ENCODE measurements around the gene S100Z.
"Not testable (repeated sequence)": the region's sequence is repeated elsewhere in the genome, so short reads cannot be mapped to it uniquely, and the experiment has no call there.

Gene S100Z

DNA sequence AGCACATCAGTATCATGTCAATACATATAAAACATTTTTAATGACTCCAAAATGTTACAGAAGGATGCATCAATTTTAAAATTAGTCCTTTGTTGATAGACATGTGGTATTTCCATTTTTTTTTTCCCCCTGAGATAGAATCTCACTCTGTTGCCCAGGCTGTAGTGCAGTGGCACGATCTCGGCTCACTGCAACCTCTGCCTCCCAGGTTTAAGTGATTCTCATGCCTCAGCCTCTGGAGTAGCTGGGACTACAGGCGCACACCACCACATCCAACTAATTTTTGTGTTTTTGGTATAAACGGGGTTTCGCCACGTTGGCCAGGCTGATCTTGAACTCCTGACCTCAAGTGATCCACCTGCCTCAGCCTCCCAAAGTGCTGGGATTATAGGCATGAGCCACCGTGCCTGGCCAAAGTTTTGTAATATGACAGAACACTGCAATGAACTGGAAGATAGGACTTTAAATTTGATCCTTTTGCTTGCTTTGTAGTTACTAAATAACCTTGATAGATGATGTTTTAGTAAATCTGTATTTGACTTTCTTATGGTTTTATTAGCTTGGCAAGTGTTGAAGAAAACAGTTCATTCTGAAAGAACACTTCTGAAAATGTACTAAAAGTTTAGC, 27.6 kb upstream of the S100Z start:
- not testable (repeated sequence) for FAIRE-seq; DNase-seq (ENCODE audit: insufficient read length, low spot score)

DNA sequence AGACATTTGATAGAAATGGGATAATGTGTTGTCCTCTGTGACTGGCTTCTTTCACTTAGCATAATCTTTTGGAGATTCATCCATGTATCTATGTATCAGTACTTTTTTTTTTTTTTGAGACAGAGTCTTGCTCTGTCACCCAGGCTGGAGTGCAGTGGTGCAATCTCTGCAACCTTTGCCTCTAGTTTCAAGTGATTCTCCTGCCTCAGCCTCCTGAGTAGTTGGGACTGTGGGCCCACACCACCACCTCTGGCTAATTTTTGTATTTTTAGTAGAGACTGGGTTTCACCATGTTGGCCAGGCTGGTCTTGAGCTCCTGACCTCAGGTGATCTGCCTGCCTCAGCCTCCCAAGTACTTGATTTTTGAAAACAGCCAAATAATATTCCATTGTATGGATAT, 23.4 kb upstream of the S100Z start:
- DNase-seq (ENCODE audit: insufficient read length, low spot score); FAIRE-seq: not testable (repeated sequence)

DNA sequence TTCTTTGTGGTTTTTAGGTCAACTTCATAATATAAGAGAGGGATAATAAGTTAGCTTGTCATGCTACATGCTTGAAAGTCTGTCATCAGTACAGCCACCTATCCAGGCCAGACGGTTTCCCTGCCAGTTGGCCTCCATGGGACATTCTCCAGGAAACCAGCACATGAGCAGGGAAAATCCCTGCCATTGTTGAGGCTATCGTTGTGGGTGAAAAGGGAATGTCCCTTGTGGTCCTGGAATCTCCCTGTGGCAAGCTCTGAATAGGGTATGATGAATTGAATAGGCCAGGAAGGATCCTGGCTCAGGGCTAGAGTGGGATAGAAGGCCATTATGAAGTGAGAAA, 18.7 kb upstream of the S100Z start:
- DNase-seq (ENCODE audit: insufficient read length, low spot score) (no peak), FAIRE-seq (no peak)

DNA sequence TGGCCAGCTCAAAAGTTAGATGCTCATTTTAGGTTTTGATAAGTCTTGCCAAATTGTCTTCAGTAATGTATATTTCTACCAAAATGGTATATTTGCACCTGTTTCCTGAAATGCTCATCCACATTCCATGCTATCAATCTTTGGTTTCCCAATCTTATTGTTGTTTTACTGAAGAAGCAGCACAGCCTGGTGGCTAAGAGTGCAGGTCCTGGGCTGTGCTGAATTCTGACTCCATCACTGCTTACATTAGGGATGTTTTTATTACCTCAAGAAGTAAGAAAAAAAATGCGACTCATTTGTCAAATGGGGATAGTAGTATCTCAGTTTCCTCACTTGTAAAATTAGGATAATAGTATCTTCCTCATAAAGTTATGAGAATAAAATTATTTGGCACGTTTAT, 13.6 kb upstream of the S100Z start:
- DNase-seq (ENCODE audit: insufficient read length, low spot score): no peak
- no peak for FAIRE-seq

DNA sequence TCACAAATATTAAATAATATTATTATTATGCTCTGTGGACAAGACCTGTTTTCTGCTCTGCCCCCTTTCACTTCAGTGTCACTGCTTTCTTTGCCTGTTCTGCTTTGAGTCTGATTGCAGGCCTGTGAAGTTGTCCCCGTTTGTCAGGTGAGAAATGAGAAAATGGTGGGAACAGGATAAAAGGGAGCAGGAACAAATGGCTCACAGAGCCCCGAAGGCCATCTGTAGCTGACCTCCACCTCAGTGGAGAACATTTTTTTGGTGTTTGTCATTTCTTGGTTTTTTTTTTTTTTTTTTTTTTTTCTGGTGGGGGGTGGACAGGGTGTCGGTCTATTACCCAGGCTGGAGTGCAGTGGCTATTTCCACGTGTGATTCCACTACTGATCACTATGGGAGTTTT, 13.2 kb upstream of the S100Z start:
- DNase-seq (ENCODE audit: insufficient read length, low spot score): no peak
- no peak for FAIRE-seq

DNA sequence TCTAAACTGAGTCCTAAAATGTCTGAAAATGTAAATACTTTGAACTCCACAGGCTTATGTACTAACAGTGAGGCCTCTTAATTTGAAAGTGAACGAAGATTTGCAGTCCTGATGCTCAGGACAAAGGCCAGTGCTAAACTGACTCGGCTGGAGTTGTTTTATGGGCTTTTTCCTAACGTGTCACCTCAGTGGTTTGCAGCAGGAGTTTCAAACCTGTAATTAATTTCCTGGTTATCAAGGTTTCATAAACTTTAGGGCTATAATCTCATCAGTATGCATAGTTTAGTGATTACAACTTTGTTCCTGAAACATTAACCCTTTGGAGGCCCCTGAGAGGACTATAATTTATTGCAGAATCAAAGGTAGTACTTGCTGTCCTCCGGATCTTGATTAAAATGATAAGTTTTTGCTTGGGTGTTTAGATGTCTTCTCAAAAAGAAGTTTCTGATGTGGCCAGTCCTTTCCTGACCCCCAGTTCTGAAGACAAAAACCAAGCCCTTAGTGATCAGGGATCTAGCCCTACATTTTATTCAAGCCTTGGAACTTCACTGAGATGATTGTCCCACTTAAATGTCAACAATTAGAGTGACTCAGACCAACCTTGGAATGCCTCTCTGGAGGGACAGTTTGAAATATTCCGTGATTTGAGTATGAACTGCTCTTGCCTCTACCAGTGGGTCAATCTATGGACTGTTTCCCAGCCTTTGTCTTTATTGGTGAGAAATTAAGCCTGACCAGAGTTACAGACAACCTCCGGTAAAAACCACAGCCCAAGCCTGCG, 11.1 kb upstream of the S100Z start:
- no peak for FAIRE-seq
- DNase-seq (ENCODE audit: insufficient read length, low spot score): no peak

DNA sequence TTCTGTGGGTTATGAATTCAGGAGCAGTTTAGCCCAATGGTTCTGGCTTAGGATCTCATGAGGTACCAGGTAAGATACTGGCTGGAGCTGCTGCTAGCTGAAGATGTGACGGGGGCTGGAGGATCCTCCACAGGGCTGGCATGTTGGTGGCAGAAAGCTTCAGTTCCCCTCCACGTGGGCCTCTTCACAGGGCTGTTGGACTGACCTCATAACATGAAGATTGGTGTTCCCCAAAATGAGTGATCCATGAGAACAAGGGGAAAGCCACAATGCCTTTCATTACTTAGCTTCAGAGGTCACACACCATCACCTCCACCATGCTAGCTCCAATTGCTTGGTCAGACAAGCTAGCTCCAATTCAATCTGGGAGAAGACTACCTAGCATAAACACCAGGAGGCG, 8.5 kb upstream of the S100Z start:
- FAIRE-seq (no peak), DNase-seq (ENCODE audit: insufficient read length, low spot score) (no peak)

DNA sequence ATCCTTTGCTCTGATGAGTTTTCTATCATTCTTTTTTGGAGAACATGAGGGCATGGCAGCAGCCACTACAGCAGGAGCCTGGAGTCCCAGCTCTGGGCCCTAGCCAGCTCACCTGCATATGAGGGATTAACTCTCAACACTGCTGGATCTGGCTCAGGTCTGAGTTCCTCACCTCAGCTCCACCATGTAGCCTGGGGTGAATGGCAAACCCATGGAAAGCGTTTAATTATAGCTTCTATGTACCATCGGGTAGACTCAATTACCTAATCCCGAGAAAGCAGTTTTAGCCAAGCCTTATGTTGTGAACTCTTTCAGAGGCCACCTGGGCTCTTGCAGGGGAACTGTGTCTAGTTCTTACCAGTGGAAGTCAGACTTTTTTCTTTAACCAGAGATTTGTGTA, 3.9 kb upstream of the S100Z start:
- FAIRE-seq: no peak

DNA sequence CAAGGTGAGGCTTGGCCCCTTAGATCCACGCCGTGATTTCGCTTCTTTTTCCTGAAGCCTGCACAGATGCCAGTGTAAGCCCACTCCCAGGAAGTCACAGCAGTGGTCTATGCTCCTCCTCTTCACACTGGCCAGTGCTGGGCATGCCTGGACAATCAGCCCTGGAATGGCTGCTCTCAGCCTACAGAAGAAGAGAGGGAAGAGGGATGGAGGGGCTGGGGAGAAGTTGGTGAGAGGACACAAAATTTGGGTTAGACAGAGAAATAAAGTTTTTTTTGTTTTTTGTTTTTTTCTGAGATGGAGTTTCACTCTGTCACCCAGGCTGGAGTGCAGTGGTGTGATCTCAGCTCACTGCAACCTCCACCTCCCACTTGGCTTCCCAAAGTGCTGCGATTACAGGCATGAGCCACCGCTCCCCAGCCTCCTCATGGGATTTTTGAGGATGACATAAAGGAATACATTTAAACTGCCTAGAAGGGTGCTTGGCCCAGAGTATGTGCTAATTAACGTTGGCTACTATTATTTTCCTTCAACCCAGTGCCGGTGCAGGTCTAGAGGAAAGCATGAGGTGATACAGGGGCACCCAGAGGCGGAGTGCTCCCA, 830 bp downstream of the S100Z start:
- DNase-seq (ENCODE audit: insufficient read length, low spot score) (no peak), FAIRE-seq (no peak)

More for the DNA sequence above, 3.9 kb upstream of the S100Z start:
- no peak for DNase-seq (ENCODE audit: insufficient read length, low spot score)

DNA sequence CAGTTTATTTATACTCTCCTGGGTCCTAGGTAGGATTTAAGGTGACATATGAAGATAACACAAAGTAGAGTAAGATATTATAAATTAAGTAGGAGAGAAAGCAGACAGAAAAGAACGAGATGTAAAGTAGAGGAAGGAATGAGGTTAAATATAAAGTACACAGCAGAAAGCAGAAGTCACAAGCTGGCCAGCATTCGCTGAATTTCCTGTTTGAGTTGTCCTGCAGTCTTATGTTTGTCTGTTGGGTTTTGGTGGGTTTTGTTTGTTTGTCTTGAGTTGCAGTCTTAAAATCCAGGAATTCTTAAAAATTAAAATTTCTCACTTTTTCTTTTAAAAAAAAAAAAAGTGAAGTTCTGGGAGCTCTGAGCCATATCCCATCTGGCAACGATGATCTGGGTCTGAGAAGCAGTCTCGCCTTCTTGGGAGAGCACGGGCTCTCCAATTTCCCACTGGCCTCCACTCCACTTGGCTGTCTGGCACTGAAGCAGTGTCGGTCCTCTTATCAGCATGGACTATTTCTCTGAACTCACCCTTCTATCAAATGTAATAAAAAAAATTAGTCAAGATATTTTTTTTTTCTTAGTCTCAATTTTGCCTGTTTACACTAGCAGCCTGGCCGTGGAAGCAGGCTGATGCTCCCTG, 2.0 kb downstream of the S100Z start:
- FAIRE-seq: no peak

DNA sequence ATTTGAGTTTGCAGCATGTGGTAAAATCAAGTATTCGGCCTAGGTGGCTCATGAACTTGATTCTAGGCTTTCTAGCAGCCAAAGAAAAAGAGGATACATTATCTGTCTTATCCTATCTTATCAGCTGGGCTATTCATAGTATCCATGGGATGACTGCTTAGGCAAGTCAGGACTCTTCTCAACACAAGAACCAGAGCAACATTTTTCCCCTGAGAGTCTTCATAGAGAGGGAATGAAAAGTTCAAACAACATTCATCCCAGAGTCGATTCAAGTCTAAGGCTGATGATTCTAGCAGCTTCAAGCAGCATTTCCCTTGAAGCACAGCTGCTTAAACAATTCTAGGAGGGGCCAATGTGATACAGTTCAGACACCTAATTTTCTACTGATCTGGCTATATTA, 3.0 kb downstream of the S100Z start:
- no peak for DNase-seq (ENCODE audit: insufficient read length, low spot score)
- FAIRE-seq: no peak

More for the DNA sequence above, 2.0 kb downstream of the S100Z start:
- DNase-seq (ENCODE audit: insufficient read length, low spot score): no peak

DNA sequence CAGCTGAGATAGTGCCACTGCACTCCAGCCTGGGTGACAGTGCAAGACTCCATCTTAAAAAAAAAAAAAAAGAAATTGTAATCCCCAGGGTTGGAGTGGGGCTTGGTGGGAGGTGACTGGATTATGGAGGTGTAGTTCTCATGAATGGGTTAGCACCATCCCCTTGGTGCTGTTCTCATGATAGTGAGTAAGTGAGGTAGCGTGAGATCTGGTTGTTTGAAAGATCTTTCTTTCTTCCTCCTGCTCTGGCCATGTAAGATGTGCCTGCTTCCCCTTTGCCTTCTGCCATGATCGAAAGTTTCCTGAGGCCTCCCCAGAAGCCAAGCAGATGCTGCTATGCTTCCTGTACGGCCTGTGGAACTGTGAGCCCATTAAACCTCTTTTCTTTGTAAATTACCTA, 3.9 kb downstream of the S100Z start:
- DNase-seq (ENCODE audit: insufficient read length, low spot score); FAIRE-seq: not testable (repeated sequence)

DNA sequence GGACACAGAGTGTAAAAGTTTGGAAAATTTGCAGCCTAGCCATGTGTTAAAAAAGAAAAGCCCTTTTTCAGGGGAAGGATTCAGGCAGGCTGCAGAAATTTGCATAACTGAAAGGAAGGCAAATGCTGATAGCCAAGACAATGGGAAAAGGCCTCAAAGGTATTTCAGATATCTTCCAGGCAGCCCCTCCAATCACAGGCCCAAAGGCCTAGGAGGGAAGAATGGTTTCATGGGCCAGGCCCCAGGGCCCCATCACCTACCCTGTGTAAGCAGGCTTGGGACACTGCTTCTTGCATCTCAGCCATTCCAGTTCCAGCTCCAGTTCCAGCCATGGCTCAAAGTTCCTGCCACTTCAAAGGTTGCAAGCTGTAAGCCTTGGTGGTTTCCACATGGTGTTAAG, 4.8 kb downstream of the S100Z start:
- FAIRE-seq: no peak
- DNase-seq (ENCODE audit: insufficient read length, low spot score): no peak

DNA sequence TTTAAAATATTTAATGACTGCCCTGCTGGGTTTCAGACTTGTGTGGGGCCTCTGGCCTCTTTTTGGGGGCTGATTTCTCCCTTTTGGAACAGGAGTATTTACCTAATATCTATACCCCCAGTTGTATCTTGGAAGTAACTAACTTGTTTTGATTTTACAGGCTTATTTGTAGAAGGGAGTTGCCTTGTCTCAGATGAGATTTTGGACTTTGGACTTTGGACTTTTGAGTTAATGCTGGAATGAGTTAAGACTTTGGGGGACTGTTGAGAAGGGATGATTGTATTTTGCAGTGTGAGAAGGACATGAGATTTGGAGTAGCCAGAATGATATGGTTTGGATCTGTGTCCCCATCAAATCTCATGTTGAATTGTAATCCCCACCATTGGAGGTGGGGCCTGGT, 5.7 kb downstream of the S100Z start:
- DNase-seq (ENCODE audit: insufficient read length, low spot score); FAIRE-seq: not testable (repeated sequence)

DNA sequence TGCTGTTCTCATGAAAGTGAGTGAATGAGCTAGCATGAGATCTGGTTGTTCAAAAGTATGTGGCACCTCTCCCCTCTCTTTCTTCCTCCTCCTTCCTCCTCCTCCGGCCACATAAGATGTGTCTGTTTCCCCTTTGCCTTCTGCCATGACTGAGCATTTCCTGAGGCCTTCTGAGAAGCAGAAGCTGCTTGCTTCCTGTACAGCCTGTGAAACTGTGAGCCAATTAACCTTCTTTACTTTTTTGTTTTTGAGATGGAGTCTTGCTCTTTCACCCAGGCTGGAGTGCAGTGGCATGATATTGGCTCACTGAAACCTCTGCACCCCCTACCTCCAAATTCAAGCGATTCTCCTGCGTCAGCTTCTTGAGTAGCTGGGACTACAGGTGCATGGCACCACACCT, 6.1 kb downstream of the S100Z start:
- peak; percentile 91 for FAIRE-seq
- no peak for DNase-seq (ENCODE audit: insufficient read length, low spot score)

DNA sequence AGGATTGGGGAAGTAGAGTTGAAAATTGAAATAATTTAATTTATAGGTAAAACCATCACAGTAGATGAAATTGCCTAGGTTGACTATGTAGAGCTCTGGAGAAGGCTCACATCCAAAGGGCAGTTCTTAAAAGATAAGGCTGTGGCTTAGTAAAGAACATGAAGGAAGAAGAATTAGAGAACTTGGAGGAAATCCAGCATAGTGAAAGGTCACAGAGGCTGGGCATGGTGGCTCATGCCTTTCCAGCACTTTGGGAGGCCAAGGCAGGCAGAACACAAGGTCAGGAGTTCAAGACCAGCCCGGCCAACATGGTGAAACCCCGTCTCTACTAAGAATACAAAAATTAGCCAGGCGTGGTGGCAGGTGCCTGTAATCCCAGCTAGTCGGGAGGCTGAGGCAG, 7.0 kb downstream of the S100Z start:
- FAIRE-seq; DNase-seq (ENCODE audit: insufficient read length, low spot score): not testable (repeated sequence)

DNA sequence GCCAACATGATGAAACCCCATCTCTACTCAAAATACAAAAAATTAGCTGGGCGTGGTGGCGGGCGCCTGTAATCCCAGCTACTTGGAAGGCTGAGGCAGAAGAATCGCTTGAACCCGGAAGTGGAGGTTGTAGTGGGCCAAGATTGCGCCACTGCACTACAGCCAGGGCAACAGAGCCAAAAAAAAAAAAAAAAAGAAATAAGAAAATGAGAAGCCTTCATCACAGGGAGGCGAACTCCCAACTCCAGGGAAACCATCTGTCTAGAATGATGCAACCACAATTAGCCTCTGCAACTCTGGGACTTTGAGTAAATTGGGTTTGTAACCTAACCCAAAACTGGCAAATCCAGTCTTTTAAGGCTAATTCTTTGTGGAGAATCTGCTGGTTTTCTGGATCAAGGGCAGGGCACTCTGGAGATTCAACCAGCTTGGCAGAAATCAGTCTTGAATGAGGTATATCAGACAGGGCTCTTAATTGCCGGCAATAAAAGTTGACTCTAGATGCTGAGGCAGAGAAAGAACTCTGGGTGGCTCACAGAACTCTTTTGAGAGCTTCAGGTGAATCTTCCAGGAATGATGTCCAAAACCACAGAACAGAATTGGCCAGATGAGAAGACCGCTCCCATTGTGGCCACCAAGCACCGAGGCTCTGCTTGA, 9.9 kb downstream of the S100Z start:
- FAIRE-seq: no peak

DNA sequence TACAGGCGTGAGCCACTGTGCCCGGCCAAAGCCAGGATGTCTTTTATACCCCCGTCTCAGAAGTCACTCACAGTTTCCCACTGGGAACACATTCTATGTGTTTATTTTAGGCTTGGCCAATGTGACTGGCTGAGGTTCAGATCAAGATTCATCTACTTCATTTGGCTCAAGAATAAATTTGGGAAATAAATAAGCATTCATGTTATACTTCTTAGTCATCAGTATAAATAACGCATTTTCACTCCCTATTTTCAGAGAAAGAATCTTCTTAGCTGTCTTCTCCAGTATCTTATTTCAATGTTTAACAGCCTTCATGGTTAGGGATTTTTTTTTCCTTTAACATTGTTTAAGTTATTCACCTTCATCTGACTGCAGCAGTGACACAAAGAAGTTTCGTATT, 11.8 kb downstream of the S100Z start:
- DNase-seq (ENCODE audit: insufficient read length, low spot score): no peak

More for the DNA sequence above, 9.9 kb downstream of the S100Z start:
- DNase-seq (ENCODE audit: insufficient read length, low spot score): no peak

DNA sequence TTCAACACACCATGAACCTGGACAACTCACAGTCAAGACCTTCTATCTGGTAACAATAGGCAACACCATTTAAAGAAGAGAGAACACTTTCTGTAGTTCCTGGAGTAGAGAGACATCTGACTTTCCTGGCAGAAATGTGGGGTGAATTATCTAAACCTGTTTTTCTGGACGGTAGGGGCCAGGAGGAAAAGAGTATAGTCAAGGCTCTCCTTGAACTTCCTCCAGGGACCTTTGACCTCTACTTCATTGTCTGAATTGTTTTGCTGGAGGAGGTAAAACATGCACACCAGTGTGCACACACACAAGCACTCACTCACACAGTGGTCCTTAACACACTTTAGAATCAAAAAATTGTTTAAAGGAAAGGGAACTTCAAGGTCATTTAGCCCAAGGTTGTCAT, 13.2 kb downstream of the S100Z start:
- FAIRE-seq (no peak), DNase-seq (ENCODE audit: insufficient read length, low spot score) (no peak)

More for the DNA sequence above, 11.8 kb downstream of the S100Z start:
- no peak for FAIRE-seq

DNA sequence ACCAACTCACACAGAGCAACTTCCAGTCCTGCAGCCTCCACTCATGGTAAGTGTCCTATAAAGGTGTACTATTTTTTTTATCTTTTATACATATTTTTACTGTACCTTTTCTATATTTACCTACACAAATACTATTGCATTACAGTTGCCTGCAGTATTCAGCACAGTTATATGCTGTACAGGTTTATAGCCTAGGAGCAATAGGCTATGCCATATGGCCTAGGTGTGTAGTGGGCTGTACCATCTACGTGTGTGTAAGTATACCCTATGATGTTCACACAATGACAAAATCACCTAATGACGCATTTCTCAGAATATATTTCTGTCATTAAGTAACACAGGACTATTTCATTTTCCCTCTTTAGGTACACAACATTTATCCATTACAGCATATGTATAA, 16.7 kb downstream of the S100Z start:
- DNase-seq (ENCODE audit: insufficient read length, low spot score) (no peak), FAIRE-seq (no peak)

DNA sequence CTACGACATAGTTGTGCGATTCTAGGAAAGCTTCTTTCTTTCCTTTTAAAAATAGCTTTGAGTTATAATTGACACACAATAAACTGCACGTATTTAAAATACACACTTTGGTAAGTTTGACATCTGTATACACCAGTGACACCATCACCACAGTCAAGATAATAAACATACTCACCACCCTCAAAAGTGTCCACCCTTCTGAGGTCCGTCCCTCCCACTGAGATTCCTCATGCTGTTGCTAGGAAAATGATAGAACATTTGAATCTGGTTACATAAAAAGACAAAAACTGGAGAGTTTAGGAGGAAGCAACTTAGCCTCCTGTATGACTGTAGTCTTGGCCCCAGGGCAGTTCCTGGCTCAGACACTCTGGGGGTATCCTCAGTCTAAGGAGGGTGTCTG, 17.2 kb downstream of the S100Z start:
- no peak for DNase-seq (ENCODE audit: insufficient read length, low spot score)

More for the DNA sequence above, 17.2 kb downstream of the S100Z start:
- no peak for FAIRE-seq

All from GM19239 (cell line).